GM18505 (cell line): ENCODE data around the gene PARK7.

Experiments used
- ATAC-seq: cut with Tn5 transposase; IDR thresholded peaks from one replicate; pipeline ENCODE4 v1.9.1; 2021; ENCODE audit not compliant: unreplicated experiment
- POLR2A ChIP-seq: IDR thresholded peaks from 4 replicates; pipeline ENCODE4 v1.6.1; 2011; ENCODE audit warnings: borderline replicate concordance; ENCODE audit not compliant: insufficient read depth, insufficient read length; ENCODE audit errors: extremely low read depth

PARK7 gene

DNA sequence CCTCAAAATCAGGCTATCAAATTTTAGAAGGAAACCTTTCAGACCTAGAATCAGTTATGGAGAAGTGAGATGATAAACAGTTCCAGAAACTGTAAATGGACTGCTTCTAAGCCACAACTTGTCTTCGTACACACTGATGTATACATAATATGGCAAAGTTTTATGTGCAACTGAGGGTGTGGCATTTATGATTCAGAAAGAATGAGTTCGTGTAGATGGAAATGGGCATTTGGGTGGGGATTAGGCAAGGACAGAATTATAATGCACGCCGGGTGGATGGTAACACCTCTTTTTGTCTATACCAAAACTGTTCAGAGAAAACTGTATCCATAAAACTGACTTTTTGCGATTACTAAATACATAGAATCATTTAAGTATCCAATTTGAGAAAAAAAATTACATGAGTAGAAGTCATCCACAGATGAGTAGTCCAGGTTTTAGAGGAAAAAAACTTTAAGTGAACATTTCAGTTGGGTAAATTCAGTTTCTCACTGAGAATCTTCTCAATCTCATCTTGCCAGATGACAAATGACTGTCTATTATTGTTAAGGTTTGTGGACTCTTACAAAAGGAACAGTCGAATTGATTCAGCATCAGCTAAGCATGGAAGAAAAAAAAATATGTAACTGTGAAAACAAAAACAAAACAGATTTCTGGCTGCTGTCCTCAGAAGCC lies 42.1 kb downstream of the PARK7 start:
- no peak for ATAC-seq
- TF ChIP-seq POLR2A, result no peak

DNA sequence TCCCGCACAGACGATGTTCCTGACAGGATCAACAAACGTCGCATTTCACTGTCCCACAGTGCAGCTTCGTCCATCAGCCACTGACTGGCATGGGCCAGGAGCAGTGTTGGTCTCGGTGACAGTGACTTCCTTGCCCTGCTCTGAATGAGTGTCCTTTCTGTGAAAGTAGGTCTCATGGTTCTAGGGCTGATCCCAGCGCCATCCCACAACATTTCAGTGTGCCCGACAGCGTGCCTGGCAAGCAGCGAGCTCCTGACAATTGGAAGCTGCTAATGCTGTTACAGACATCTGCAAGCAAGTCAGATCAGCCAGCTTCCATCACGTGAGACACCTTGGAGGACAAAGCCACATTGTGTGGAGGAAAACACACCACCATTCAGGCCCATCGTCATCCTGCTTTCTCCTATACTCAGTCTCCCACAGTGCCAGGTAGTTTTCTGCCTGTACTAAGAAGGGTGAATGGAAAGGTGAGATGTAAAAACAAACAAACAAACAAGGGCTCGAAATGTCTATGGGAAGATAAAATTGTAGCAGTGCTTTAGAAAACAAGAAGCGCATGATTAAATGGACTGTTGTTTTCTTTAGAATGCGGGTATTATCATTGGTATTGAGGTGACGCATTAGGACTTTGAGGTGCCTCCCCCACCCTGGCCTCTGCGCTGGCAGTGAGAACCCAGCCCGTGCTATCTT lies 42.7 kb downstream of the PARK7 start:
- no peak for ATAC-seq

DNA sequence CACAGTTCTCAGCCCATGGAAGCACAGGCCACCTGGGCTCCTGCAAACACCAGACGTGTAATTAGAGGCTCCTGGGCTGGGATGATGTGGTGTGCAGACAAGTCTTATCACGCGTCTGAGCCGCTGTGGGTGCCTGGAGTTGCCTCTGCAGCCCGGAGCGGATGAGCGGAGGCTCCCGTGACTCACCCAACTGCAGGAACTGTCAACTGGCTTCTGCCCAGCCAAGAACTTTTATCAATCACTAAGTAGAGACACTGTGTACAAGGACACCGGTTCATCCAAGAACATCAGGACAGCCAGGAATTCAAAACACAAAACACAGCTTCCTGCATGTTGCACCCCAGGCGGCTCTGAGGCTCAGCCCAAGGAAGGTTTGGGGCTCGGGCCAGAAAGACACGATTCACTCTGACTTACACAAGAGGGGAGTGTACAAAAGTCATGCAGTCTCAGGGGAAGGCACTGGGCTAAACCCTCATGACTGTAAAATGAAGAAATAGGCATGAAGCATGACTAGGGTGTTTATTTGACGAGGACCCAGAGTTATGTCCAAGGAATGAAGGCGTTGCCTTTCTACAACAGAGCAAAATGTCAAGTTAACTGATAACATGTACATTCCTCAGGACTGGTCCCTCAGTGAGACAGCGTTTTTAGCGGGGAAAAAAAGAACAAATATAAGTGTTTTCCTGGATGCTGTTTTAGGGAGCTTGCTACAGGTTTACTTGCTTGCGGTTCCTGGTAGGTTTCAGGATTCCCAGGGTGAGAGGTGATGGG lies 43.5 kb downstream of the PARK7 start:
- no peak for ATAC-seq
- TF ChIP-seq POLR2A, result no peak

More for the DNA sequence above, 42.7 kb downstream of the PARK7 start:
- TF ChIP-seq POLR2A, result no peak

DNA sequence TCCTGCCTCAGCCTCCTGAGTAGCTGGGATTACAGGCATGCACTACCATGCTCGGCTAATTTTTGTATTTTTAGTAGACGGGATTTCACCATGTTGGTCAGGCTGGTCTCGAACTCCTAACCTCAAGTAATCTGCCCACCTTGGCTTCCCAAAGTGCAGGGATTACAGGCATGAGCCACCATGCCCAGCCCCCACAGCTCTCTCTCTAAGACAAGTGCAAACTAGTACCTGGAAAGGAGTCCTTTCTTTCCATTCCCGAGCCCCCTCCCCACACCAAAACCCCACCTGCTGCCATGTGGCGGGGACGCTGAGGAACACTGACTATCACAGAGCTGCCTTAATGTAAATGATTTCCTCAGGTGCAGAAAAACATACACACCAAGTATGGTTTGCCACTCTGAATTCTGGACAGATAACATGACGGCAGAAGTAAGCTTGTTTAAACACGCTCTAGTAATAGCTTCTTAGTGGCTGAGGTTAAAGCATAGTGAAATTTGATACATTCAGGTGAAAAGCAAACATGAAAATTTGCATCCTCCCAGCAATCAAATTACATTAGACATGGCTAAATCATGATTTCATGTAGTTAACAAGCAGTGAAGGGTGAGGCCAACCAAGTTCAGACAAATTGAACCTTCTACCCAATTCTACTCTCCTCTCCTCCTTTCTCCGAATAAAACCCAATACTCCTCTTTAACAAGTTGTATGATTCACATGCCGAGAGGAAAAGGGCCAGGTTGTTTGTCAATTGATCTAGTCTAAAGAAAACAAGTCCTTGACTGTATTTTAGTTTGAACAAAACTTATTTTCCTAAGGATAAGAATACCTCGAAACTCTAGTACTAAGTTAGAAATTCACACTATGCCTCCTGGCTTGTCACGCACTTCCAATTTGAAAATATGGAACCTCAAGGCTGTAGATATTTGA lies 44.8 kb downstream of the PARK7 start:
- ATAC-seq, result no peak
- TF ChIP-seq POLR2A, result no peak

DNA sequence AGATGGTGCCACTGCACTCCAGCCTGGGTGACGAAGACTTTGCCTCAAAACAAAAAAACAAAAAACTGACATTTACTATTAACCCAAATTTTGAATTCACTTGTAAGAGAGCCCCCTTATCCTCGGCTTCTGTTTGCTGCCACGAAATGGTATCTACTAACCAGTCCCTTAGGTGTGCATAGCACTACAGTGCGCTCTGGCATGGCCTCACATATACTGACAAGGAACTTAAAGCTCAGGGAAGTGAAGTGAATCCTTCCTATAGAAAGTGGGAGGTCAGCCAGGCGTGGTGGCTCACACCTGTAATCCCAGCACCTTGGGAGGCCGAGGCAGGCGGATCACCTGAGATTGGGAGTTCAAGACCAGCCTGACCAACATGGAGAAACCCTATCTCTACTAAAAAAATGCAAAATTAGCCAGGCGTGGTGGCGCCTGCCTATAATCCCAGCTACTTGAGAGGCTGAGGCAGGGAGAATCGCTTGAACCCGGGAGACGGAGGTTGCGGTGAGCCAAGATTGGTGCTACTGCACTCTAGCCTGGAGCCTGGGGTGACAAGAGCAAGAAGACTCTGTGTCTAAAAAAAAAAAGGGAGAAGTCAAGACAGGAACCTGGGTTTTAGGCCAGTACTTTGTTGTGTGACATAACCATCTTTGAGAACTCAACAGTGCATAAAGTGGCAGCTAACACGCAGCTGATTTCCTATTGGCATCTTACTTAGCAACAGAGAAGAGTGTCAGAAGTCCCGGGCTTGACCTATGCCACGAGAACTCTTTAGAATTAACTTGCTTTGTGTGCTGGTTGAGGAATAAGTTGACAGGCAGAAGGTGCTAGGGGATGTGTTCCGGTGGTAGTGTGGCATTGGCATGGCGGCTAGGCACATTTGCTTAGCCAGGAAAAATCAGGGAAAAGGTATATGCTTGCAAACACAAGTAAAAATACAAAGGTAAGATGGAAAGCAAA lies 47.8 kb downstream of the PARK7 start:
- TF ChIP-seq POLR2A, result no peak
- no peak for ATAC-seq

DNA sequence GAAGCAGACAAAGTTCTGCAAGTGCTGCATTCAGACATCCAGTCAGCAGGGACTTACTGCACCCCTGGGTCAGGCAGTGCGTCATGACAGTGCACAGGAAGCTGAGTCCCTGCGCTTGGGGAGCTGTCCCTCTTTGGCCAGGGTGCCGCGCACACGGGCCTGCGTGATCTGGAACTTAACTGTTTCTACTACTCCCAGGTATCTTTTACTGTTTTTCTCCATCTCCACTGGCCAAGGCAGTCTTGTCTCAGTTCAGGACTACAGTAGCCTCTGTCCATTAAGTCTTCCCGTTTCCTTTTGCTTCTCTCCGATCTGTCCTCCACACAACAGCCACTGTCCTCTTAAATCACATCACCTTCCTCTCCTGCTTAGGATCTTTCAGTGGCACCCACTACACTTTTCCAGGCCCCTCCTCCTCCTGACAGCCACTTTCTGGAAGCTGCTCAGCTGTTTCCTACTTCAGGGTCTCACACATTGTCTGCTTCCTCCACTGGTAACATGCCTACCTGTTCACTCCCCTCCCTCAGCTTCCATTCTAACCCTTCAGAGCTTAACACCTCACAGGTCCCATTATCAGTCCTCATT lies 48.7 kb downstream of the PARK7 start:
- TF ChIP-seq POLR2A, result no peak
- no peak for ATAC-seq

DNA sequence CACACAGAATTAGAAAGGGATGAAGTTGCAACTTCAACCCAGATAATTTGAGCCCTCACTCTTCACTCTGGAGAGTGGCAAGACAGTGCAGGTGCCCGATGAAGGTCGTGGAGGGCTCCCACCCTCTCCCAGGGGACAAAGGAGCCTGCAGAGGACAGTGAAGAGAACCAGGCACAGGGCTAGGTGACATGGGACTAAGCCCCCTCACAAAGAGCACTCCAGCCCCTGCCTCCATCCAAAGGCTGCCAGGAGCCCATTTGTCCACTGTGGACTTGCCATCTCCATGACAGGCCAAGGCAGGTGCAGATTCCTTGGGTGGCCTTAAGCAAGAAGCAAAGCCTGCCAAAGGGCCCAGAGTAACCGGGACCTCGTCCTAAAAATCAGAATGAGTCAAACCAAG lies 49.5 kb downstream of the PARK7 start:
- no peak for TF ChIP-seq POLR2A
- ATAC-seq, result no peak

DNA sequence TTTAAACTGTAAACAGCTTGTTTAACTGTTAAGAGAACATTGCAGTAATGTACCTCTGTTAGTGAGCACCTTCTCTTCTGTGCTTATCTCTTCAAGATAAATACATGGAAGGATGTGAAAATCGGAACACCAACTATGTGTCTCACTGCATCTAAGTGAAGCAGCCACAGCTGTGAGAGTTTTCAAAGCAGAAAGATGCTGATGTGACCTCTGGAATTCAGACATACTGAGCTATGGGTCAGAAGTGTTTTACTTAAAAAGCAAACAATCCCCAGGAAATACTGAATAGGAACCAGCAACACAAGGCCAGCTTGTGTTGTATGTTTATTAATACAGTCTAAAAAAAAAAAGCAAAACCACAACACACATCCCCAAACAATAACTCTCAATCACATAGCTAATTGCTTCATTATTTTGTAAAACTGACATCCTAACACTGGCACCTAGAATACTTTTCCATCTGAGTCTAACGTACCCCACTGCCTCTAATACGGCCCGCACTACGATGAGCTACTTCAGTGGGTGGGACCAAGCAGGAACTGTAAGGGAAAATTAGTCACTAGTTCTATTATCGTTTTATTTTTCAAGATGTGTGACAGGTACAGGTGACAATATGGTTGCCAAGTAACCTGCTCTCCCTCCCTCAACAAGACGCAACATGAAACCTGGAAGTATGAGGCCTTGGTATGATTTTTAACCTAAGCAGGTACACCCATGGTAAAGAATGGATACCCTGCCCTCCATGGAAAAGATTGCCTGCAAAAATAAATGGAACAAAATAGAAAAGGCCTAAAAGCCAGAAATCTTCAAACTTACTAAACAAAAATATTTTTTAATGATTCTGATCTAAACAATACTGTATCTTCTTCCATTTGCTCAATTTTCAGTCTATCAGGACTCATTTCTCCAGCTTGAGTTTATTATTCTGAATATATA lies 50.7 kb downstream of the PARK7 start:
- TF ChIP-seq POLR2A, result no peak
- no peak for ATAC-seq

DNA sequence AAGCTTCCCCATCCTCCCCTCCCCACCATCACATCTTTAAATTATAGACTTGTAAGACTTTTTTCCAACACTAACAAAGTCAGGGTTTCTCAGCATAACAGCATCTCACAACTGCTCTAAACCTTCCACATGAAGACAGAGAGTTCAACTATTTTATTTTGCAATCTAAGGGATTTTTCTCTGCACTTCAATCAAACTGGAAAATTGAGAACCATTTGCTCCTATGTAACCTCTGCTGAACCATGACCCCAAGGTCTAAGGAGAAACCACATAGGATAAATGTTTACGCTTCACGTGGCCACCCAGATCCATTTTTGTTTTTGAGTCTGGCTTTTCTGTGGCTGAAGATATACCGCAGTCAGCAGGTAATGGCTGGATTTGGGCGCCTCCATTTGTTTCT lies 51.4 kb downstream of the PARK7 start:
- TF ChIP-seq POLR2A, result no peak
- no peak for ATAC-seq

DNA sequence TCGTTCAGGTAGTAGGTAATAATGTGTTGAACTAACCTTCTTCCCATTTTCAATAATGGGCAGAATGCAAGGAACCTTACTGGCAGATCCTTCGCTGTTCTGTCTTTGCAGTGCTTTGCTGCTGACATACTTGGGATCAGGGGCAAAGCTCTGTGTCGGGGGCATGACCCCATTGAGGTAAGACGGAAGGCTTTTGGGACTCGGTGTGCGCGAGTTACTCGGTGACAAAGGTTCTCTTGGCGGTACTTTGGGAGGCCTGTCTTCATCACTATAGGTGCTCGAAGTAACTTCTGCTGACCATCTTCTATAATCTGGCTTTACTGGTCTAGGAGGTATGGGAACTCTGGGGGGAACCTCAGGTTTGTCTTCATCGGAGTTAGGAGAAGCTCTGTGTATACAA lies 51.9 kb downstream of the PARK7 start:
- ATAC-seq, result no peak
- no peak for TF ChIP-seq POLR2A

DNA sequence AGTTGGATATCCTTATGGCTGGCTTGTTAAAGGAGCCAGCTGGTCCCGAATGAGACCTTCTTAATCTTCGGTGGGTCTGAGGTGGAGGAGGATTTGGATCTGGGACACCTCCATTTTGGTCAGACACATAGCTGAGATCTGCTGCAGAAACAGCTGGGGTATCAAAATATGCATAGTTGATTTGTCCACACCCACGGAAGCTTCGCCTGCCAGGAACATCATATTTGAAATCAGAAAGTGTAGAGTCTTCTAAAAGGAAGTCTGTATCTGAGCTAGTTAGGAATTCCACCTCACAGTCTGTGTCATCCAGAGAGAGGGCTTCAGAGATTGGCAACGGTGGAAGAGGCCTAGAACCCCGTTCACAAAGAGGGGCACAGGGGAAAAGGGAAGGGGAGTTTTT lies 52.3 kb downstream of the PARK7 start:
- TF ChIP-seq POLR2A, result no peak
- no peak for ATAC-seq
